Measurements from ENCODE around the gene ANKRD44. TPM values are rescaled to one million over a fixed set of nuclear protein-coding genes. Genes with fewer than 3 reads are reported as not detected.

ANKRD44 gene
- total and polyA plus RNA-seq, 8 donors: 23.2 to 52.6 (median 29.8) TPM

DNA sequence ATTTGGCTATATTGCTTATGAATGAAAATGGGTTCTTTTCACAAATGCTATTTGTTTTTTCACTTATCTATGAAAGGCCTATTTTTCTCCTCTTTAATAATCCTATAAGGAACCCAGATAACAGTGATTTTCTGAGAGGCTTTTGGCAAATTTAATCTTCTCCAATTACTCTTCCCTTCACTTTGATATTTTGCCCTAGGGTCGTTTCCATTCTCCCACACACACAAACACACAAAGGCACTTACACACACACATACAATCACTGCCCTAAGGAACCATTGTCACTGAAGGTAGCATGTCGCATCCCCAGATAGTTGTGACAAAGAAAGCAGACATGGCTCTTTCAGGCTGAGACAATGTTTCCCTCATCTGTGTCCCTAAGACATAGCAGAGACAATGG, 213.9 kb downstream of the ANKRD44 start:
- intact Hi-C loops (cut with DNase I): no loop called here
- Histone ChIP-seq H3K4me3 (no peak overlapping the region), H3K27me3 (no peaks in the 10 kb centered on the region), H3K9me3 (no peaks in the 10 kb centered on the region), H3K27ac (no peak overlapping the region), H3K4me1 (no peaks in the 10 kb centered on the region), H3K36me3 (peaks cover 0 to 11% of the 10 kb centered on the region in 2 donors)
- no peak for DNase-seq
- TF ChIP-seq, protein P1, sequence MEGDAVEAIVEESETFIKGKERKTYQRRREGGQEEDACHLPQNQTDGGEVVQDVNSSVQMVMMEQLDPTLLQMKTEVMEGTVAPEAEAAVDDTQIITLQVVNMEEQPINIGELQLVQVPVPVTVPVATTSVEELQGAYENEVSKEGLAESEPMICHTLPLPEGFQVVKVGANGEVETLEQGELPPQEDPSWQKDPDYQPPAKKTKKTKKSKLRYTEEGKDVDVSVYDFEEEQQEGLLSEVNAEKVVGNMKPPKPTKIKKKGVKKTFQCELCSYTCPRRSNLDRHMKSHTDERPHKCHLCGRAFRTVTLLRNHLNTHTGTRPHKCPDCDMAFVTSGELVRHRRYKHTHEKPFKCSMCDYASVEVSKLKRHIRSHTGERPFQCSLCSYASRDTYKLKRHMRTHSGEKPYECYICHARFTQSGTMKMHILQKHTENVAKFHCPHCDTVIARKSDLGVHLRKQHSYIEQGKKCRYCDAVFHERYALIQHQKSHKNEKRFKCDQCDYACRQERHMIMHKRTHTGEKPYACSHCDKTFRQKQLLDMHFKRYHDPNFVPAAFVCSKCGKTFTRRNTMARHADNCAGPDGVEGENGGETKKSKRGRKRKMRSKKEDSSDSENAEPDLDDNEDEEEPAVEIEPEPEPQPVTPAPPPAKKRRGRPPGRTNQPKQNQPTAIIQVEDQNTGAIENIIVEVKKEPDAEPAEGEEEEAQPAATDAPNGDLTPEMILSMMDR (IDR thresholded peaks at IDR 0.05): no peak
- ATAC-seq: no peak

DNA sequence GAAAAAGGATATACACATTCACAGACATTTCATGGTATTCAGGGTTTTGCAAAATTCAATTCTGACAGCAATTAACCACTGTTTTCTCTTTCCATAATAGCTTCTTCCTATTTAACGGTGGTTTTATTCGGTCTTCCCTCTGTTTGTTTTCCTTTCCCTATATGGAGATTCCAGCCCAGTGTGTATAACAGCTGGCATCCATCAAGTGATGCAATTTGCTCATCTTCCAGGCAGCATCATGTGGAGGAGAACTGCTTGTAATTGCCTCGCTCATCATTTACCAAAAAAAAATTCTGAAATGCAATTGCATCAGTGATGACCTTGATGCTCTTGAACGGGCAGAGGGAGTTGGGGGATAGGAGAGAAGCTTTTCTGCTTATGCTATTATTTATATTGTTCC, 218.1 kb downstream of the ANKRD44 start:
- Histone ChIP-seq H3K27ac (no peak overlapping the region), H3K9me3 (no peaks in the 10 kb centered on the region), H3K27me3 (no peaks in the 10 kb centered on the region), H3K36me3 (peaks cover 0 to 7% of the 10 kb centered on the region in 2 donors), H3K4me3 (no peak overlapping the region), H3K4me1 (peaks cover 0 to 3% of the 10 kb centered on the region in 2 donors)
- ATAC-seq: peak; percentile 53
- TF ChIP-seq, protein P1 (IDR thresholded peaks at IDR 0.05): no peak
- intact Hi-C loops (cut with DNase I): no loop called here
- DNase-seq: peak in 2 of 4 donors; percentile 63 to 86

GRCh38 chr2:197090742-197091367, 219.7 kb downstream of the ANKRD44 start:
- peaks cover 0 to 15% of the 10 kb centered on the region in 2 donors for H3K4me1 ChIP-seq

DNA sequence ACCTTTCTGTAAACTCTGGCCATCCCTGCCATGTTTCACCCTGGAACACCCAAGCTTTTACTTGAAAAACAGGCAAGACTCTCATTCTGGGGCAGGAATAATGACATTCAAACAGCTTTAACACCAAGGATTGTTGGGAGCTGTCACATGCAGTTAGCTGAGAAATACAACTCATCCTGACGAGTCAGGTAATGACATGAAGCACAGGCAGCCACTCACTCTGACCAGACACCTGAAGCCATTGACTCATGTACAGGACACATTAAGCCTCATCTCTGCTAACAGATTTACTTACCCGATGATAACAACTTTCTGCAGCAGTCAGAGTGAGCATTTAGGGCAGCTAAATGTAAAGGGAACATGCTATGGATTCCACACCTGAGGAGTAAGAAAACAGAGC, 220.9 kb downstream of the ANKRD44 start:
- peak overlapping the region in 1 of 2 donors; percentile 45 for H3K27ac ChIP-seq
- ATAC-seq: no peak

More at GRCh38 chr2:197090742-197091367, 219.7 kb downstream of the ANKRD44 start:
- ATAC-seq (no peak), DNase-seq (peak in 1 of 4 donors; percentile 49)
- Histone ChIP-seq H3K4me3 (no peak overlapping the region), H3K36me3 (peaks cover 0 to 7% of the 10 kb centered on the region in 2 donors), H3K27me3 (no peaks in the 10 kb centered on the region), H3K27ac (no peak overlapping the region), H3K9me3 (no peaks in the 10 kb centered on the region)
- TF ChIP-seq, protein P1 (IDR thresholded peaks at IDR 0.05): no peak
- intact Hi-C loops (cut with DNase I): no loop called here

GRCh38 chr2:197088694-197089093, 221.9 kb downstream of the ANKRD44 start:
- Histone ChIP-seq H3K4me3 (no peak overlapping the region), H3K36me3 (peaks cover 0 to 11% of the 10 kb centered on the region in 2 donors), H3K4me1 (peaks cover 0 to 19% of the 10 kb centered on the region in 2 donors), H3K9me3 (no peaks in the 10 kb centered on the region), H3K27me3 (no peaks in the 10 kb centered on the region), H3K27ac (peak overlapping the region; percentile 13 to 45)
- TF ChIP-seq, protein P1 (IDR thresholded peaks at IDR 0.05): no peak
- no peak for DNase-seq
- intact Hi-C loops (cut with DNase I): no loop called here
- peak; percentile 43 for ATAC-seq

More for the DNA sequence above, 220.9 kb downstream of the ANKRD44 start:
- intact Hi-C loops (cut with DNase I): no loop called here
- Histone ChIP-seq H3K9me3 (no peaks in the 10 kb centered on the region), H3K36me3 (peaks cover 0 to 7% of the 10 kb centered on the region in 2 donors), H3K27me3 (no peaks in the 10 kb centered on the region), H3K4me3 (no peak overlapping the region), H3K4me1 (peaks cover 0 to 19% of the 10 kb centered on the region in 2 donors)
- TF ChIP-seq, protein P1 (IDR thresholded peaks at IDR 0.05): no peak
- DNase-seq: no peak

Data from left lung (tissue), 10 donors.